PFSK-1 (cell line): ENCODE measurements around the gene CXCR4.

Source experiments
- POLR2AphosphoS5 ChIP-seq: IDR thresholded peaks from 2 replicates; pipeline ENCODE4 v1.6.1; 2012; ENCODE audit warnings: low read depth, mild to moderate bottlenecking, control low read depth, low read length, moderate library complexity
- SIN3A ChIP-seq: IDR thresholded peaks from 2 replicates; pipeline ENCODE4 v1.6.1; 2012; ENCODE audit warnings: mild to moderate bottlenecking, low read length, moderate library complexity, borderline replicate concordance; ENCODE audit not compliant: insufficient read depth
- TAF1 ChIP-seq: IDR thresholded peaks from 2 replicates; pipeline ENCODE4 v1.6.1; 2012; ENCODE audit warnings: low read length, control low read depth, borderline replicate concordance; ENCODE audit not compliant: insufficient read depth

GRCh38 chr2:136141510-136142149, 23.7 kb upstream of the CXCR4 start:
- TF ChIP-seq POLR2AphosphoS5 (no peak), TAF1 (no peak), SIN3A (no peak)
